Ovary (tissue), 3 donors: ENCODE measurements around the gene CABP2.

Source experiments
- CTCF ChIP-seq, 3 donors: fragments of 450-650 bp in 2 of 3; fragments of 200-600 bp in 1 of 3; IDR thresholded peaks; one replicate each; pipeline versions ENCODE4 v1.5.1 to v1.8.0; 2016 to 2022; ENCODE audit warnings: antibody characterized with exemption in 3 of 3, mild to moderate bottlenecking in 1 of 3
- EP300 ChIP-seq: sonication (generic); formaldehyde crosslinking; IDR thresholded peaks from one replicate; pipeline ENCODE4 v1.6.1; 2017; ENCODE audit warnings: antibody characterized with exemption
- POLR2A ChIP-seq: fragments of 450-650 bp; IDR thresholded peaks from one replicate; pipeline ENCODE4 v1.6.1; 2017; ENCODE audit warnings: antibody characterized with exemption, mild to moderate bottlenecking, moderate library complexity
- donor health status: DM: no; HTN: no; CAD: no.

GRCh38 chr11:67486481-67487195 lies 36.6 kb downstream of the CABP2 start:
- TF ChIP-seq CTCF (IDR thresholded peaks at IDR 0.05) (no peak), EP300 (no peak), POLR2A (no peak)
